ENCODE measurements around the gene KLF16. TPM values are rescaled to one million over a fixed set of nuclear protein-coding genes. Genes with fewer than 3 reads are reported as not detected.

KLF16 gene
- total and polyA plus RNA-seq, 2 experiments from 2014 or later: 8.9 to 20.2 TPM

DNA sequence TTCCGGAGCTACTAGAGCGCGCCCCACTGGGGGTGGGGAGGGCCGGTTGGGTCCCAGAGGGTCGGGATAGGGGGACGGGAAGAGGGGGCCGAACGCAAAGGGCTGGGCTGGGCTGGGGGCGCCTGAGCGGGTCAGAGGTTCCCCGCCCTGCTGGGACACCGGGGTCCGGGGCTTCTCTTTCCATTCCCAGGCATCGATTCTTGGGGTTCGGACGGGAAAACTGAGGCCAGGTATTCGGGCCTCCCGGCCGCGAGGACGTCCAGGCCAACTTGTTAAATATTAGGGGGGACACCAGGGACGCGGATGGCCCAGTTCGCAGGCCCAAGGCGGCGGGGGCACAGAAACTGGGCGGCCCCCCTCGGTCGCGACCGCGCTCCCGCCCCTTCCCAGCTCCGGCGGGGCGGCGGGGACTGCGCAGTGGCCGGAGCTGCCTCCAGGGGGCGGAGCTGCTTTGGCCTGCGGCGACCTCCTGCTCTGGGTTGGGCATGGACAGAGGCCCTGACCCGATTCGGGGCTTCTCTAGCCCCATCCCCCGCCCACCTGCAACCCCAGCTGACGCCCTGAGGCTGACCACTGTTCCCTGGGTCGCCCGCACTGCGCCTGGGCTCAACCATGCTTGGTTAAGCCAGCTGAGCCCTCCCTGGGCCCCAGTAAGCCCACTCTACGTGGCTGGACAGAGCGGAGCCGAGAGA lies 1.2 kb upstream of the KLF16 start (continued):
- TF ChIP-seq, protein P1, sequence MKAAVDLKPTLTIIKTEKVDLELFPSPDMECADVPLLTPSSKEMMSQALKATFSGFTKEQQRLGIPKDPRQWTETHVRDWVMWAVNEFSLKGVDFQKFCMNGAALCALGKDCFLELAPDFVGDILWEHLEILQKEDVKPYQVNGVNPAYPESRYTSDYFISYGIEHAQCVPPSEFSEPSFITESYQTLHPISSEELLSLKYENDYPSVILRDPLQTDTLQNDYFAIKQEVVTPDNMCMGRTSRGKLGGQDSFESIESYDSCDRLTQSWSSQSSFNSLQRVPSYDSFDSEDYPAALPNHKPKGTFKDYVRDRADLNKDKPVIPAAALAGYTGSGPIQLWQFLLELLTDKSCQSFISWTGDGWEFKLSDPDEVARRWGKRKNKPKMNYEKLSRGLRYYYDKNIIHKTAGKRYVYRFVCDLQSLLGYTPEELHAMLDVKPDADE (IDR thresholded peaks at IDR 0.05): no peak
- no peak for TF ChIP-seq EZH2 (IDR thresholded peaks at IDR 0.05; ENCODE audit: low read depth, unreplicated experiment)
- TF ChIP-seq, protein P2, sequence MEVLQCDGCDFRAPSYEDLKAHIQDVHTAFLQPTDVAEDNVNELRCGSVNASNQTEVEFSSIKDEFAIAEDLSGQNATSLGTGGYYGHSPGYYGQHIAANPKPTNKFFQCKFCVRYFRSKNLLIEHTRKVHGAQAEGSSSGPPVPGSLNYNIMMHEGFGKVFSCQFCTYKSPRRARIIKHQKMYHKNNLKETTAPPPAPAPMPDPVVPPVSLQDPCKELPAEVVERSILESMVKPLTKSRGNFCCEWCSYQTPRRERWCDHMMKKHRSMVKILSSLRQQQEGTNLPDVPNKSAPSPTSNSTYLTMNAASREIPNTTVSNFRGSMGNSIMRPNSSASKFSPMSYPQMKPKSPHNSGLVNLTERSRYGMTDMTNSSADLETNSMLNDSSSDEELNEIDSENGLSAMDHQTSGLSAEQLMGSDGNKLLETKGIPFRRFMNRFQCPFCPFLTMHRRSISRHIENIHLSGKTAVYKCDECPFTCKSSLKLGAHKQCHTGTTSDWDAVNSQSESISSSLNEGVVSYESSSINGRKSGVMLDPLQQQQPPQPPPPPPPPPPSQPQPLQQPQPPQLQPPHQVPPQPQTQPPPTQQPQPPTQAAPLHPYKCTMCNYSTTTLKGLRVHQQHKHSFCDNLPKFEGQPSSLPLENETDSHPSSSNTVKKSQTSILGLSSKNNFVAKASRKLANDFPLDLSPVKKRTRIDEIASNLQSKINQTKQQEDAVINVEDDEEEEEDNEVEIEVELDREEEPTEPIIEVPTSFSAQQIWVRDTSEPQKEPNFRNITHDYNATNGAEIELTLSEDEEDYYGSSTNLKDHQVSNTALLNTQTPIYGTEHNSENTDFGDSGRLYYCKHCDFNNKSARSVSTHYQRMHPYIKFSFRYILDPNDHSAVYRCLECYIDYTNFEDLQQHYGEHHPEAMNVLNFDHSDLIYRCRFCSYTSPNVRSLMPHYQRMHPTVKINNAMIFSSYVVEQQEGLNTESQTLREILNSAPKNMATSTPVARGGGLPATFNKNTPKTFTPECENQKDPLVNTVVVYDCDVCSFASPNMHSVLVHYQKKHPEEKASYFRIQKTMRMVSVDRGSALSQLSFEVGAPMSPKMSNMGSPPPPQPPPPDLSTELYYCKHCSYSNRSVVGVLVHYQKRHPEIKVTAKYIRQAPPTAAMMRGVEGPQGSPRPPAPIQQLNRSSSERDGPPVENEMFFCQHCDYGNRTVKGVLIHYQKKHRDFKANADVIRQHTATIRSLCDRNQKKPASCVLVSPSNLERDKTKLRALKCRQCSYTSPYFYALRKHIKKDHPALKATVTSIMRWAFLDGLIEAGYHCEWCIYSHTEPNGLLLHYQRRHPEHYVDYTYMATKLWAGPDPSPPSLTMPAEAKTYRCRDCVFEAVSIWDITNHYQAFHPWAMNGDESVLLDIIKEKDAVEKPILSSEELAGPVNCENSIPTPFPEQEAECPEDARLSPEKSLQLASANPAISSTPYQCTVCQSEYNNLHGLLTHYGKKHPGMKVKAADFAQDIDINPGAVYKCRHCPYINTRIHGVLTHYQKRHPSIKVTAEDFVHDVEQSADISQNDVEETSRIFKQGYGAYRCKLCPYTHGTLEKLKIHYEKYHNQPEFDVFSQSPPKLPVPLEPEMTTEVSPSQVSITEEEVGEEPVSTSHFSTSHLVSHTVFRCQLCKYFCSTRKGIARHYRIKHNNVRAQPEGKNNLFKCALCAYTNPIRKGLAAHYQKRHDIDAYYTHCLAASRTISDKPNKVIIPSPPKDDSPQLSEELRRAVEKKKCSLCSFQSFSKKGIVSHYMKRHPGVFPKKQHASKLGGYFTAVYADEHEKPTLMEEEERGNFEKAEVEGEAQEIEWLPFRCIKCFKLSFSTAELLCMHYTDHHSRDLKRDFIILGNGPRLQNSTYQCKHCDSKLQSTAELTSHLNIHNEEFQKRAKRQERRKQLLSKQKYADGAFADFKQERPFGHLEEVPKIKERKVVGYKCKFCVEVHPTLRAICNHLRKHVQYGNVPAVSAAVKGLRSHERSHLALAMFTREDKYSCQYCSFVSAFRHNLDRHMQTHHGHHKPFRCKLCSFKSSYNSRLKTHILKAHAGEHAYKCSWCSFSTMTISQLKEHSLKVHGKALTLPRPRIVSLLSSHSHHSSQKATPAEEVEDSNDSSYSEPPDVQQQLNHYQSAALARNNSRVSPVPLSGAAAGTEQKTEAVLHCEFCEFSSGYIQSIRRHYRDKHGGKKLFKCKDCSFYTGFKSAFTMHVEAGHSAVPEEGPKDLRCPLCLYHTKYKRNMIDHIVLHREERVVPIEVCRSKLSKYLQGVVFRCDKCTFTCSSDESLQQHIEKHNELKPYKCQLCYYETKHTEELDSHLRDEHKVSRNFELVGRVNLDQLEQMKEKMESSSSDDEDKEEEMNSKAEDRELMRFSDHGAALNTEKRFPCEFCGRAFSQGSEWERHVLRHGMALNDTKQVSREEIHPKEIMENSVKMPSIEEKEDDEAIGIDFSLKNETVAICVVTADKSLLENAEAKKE (CRISPR knock-in tag; IDR thresholded peaks at IDR 0.05): no peak

DNA sequence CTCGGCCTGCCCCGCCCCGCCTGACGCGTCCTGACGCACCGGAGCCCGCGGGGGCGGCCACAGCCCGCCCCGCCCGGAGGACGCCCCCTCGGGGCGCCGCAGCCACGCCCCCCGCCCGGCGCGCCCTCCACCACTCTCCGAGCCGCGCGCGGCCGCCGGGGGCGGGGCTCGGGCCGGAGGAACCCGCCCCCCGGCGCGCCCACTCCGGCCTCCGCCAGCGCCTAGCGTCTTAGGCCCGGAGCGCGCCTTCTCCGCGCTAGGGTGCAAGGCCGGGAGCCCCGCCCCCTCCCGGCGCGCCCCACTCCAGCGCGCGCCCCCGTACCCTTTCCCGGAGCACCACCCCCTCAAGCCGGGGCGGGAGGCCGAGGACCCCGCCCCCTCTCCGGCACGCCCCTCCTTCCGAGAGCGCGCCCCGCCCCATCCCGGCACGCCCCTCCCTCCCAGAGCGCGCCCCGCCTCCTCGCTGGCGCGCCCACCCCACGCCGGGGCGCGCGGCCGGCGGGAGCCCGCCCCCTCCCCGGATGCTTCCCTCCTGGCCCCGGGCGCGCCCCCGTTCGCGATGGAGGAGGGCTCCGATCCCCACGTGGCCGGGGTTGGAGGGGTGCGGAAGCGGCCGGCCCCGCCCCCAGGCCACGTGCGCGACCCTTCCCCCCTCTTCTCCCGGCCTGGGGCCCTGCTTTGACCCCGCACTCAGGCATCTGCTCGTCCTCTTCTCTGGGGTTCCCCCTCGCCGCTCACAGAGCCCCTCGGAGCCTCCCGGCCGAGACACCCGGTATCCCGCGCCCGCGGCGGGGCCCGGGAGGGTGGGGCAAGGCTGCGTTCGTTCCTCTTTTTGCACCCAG lies 480 bp upstream of the KLF16 start:
- Mint-ChIP-seq H3K4me3 (peak overlapping the region; percentile 78), H3K27me3 (ENCODE audit: insufficient read depth, low read depth, poor library complexity) (peaks cover 24% of the 10 kb centered on the region), H3K36me3 (ENCODE audit: low read depth) (no peaks in the 10 kb centered on the region; the same call in 2 of the 3 replicates), H3K9me3 (no peaks in the 10 kb centered on the region), H3K27ac (0 out of 2 replicates have a peak overlapping the region, but pooled peaks have one; percentile 94), H3K4me1 (peaks cover 22% of the 10 kb centered on the region; the same call in 2 of the 3 replicates)
- TF ChIP-seq, protein P1 (IDR thresholded peaks at IDR 0.05): no peak
- TF ChIP-seq POLR2AphosphoS5 (IDR thresholded peaks at IDR 0.05; ENCODE audit: low read depth): peak; percentile 60
- H3F3A ChIP-seq (replicated peaks; ENCODE audit: low read depth): 0 out of 2 replicates have a peak, but pooled peaks cover 6% of the 10 kb centered on the region
- peak overlapping the region; percentile 92 for H3K4me3 ChIP-seq
- H3K36me3 ChIP-seq (ENCODE audit: insufficient read depth): no peaks in the 10 kb centered on the region
- ATAC-seq: peak; percentile 55
- H3K79me2 ChIP-seq (replicated peaks; ENCODE audit: insufficient read depth): peaks cover 37% of the 10 kb centered on the region
- H3K4me2 ChIP-seq: peak overlapping the region; percentile 94
- peak overlapping the region; percentile 98 for H3K27ac ChIP-seq (ENCODE audit: low read depth)
- H4K20me1 ChIP-seq (replicated peaks; ENCODE audit: insufficient read depth): peaks cover 10% of the 10 kb centered on the region; the same call in 1 of the 2 replicates
- H2AFZ ChIP-seq: peak overlapping the region; percentile 69; the same call in 1 of the 2 replicates
- H3K27me3 ChIP-seq (ENCODE audit: insufficient read depth): peaks cover 16% of the 10 kb centered on the region
- DNase-seq (ENCODE audit: low spot score): peak; percentile 98
- H3K9me2 ChIP-seq (ENCODE audit: insufficient read depth): no peaks in the 10 kb centered on the region
- H3K4me1 ChIP-seq (ENCODE audit: insufficient read depth): peaks cover 35% of the 10 kb centered on the region

Measured in GM23338 (cell line).